ENCODE results near the gene IL22RA2.

DNA sequence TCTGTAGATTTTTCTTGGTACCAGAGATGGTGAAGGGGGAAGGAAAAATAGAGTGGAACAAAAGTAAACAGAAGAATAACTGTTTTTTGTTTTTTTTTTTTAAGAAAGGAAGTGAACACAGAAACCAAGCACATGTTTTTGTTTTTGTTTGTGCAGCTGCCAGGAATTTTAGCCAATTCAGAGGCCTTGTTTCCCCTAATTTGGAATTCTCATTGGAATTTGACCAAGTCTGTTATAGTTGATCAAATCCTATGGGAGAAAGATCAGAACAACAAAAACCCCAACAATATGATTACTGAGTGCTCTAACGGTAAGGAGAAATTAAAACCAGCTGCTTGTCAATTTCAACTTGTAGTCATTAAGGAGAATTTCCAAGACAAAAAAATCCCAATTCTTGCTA is 18.2 kb upstream of the IL22RA2 start:
- no peak for TF ChIP-seq GATA2 (IDR thresholded peaks at IDR 0.05; ENCODE audit: low read depth, low read length)
- no peak for TF ChIP-seq GATA3 (IDR thresholded peaks at IDR 0.05; ENCODE audit: low read depth, low read length)

All from SH-SY5Y (cell line).